ENCODE data around the gene LRP10.
"Not testable (repeated sequence)": the region's sequence is repeated elsewhere in the genome, so short reads cannot be mapped to it uniquely, and the experiment has no call there.

LRP10 gene

DNA sequence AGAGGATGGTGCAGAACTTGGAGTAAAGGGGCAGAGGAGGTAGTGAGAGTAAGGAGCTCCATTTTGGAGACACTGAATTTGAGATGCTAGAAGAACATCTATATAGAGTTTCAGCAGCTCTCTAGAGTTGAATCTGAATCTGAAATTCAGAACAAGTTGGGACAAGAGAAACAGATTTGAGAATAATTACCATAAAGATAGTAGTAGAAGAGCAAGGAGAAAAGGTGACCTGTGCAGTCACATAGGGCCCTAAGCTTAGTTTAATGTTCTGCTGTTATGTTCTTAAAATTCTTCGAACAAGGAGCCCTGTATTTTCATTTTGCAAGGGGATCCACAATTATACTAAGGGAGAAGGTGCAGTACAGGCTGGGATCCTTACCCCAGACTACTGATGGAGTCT is 18.9 kb downstream of the LRP10 start:
- no peak for DNase-seq

DNA sequence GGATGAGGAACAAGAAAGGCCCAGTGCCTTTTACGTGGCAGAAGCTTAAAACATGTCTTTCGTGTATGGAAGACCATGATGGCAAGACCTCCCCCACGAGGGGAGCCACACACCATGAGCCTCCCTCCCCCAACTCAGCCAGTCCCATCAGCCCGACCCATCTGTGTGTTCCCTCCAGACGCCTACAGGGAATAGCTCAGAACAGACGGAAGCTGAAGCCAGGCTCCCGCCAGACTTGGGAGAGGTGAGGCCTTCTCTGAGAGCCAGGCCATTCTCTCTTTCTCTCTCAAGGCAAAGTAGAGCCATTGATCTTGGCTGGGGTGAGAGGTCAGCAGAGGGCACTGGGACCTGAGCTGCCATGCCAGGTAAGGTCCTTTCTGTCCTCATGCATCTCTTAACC is 20.9 kb downstream of the LRP10 start:
- DNase-seq: no peak

DNA sequence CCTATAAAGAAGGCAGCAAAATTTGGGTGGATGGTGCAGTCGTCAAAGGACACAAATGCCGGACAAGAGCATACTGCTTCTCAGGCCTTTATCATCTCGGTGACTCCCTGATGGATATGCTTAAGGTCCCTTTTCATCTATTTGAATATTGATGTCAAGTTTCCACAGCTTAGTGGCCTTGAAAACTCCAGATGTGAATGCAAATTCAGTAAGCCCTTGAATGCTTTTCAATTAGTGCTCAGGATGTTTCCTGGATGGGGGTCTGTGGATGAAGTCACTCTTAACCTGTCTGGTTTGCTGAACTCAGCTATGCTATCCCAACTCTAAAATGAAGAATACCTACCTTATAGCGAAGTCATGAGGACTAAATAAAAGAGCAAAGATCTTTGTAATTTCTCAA is 22.2 kb downstream of the LRP10 start:
- no peak for DNase-seq

- no peak for DNase-seq
Observed at GRCh38 chr14:22895402-22895801, 23.9 kb downstream of the LRP10 start.

GRCh38 chr14:22896356-22896755 is 24.8 kb downstream of the LRP10 start:
- no peak for DNase-seq

DNA sequence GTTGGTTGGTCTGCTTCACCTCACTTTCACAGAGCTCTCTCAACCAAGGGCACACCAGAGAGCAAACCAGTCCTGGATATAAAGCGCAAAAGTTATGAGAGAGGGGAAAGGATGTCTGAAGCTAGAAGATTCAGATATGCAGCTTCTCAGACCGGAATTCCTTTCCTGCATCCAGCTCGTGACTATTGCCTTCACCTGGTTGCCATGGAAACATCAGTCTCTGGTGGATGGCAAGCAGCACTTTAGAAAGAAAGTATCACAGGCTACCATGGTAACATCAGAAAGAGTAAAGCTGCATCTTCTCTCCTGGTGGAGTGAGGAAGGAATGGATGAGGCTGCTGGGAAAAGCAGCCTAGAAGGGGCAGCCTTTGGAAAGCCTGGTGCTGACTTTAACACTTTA is 25.2 kb downstream of the LRP10 start:
- DNase-seq: no peak

- no peak for DNase-seq
Observed at GRCh38 chr14:22897357-22897756, 25.8 kb downstream of the LRP10 start.

- peak; percentile 70 for DNase-seq
Observed at GRCh38 chr14:22898302-22899090, 27.0 kb downstream of the LRP10 start.

DNA sequence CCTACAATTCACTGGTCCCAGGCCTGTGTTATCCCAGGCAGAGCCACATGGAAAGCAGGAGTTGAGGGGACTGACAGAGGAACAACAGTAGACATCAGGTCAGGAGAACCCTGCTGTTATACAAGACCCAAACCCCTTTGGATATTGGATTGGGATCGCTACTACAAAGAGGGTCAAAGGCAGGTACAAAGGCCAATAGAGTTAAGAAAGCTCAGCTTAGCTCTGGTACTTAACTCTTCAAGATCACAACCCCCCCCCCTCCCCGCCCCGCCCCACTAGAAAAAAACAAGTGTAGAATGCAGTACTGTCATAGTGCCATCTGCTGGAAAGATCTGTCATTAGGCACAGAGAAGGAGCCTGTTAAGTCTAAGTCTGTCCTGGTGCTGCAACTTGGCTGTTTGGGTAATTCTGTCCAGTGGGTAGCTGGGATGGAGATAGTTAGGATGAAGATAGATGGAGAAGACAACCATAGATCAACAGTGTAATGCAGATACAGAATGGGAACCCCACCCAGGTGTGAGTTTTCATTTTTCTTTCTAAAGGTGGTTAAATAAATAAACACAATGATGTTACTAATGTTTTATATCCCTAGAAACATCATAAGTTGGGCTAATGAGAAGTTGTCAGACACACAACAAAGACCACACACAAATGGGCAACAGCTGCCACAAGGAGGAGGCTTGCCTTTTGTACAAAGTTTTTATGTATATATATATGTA is 28.7 kb downstream of the LRP10 start:
- DNase-seq: peak; percentile 85

GRCh38 chr14:22901799-22902198 is 30.3 kb downstream of the LRP10 start:
- no peak for DNase-seq

DNA sequence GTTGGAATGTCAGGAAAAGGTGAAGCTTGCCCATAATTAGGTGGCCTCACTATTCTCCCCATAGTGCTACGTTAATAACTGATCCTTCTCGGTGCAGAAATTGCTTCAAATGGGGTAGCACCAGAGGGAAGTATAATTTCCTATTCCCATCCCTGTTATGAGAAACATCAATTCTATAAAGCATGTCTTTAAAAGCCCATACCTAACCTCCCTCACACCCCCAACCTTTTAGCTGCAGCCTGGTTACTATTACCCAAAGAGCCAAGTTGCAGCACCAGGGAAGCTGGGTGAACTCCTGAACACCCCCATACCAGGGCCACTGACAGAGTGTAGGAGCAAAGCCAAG is 32.2 kb downstream of the LRP10 start:
- no peak for DNase-seq

GRCh38 chr14:22905627-22906026 is 34.1 kb downstream of the LRP10 start:
- no peak for DNase-seq

- DNase-seq: no peak
Observed at GRCh38 chr14:22906073-22906472, 34.5 kb downstream of the LRP10 start.

DNA sequence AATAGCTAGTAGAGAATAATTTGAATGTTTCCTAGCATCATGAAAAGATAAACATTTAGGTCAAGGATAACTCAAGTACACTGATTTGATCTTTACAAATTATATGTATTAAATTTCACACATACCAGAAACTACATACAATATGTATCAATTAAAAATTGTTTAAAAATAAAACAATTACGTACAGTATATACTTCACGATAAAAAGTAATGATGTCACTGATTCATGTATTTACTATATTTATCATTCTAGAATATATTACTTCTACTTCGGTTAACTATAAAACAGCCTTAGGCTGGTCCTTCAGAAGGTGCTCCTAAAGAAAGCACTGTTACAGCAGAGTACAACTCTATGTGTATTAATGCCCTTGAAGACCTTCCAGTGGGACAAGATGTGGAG is 35.9 kb downstream of the LRP10 start:
- DNase-seq: no peak

DNA sequence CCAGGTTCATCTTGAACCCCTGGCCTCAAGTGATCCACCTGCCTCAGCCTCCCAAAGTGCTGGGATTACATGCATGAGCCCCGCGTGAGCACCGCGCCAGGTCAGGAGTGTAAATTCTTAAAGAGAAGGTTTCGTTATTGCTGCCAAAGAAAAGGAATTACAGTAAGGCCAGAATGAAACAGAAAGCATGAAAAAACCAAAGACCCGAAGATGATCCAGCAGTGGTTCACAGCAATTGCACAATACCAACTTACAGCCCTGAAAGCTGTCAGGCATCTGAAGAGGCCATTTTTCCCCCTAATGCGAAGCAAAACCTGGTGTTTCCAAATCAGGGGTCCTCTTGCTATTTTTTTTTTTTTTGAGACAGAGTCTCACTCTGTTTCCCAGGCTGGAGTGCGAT is 37.1 kb downstream of the LRP10 start:
- DNase-seq: no peak

DNA sequence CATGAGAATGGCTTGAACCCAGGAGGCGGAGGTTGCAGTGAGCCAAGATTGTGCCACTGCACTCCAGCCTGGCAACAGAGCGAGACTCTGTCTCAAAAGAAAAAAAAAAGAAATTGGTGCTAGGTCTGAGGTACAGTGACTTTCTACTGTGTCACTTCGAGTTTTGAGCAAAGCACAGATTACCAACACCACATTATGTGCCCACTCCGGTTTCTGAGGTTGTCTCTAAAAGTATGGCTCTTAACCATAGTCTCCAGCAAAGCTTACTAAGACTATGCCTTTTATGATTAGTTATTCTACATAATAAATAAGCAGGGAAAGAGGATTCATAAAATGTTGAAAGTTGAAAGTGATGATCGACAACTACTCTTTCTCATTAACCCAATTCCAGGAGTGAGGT is 39.4 kb downstream of the LRP10 start:
- no peak for DNase-seq

GRCh38 chr14:22914836-22915235 is 43.3 kb downstream of the LRP10 start:
- DNase-seq: not testable (repeated sequence)

- DNase-seq: no peak
Observed at GRCh38 chr14:22915886-22916521, 44.5 kb downstream of the LRP10 start.

DNA sequence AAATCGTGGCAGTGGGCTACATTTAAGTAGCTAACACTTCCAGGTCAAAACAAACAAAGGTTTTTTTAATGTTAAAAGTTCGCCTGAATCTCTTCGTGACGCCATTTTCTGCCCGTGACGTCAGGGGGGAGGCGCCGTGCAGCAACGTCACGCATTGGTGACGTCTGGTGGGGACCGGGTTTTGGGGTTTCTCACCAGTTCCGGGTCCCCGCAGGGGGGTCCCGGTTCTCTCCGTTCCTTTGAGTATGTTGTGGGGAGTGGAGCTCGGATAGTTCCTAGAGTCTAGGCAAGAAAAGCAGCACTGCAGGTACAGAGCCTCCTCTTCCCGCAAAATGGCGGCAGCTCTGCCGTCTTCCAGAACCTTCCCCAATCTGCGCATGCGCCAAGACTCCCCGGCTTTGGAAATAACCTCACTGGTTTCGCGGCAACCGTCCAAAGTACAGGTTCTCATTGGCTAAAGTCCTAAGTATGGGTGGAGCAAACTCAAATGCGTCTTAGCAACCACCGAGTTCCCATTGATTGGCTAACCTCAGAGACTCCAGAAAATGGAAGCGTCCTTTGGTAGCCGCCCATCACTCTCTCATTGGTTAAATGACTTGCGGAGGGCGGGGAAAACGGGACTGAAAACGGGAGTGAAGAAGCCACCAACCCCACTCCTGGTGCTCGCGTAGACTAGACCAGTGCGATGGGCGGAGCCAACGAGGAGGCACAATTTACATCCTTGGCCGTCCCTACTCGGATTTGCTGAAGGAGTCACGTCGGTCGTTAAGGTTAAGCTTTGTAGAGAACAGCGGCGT is 47.5 kb downstream of the LRP10 start, which contains the start of gene RBM23:
Gene RBM23 (minus strand): TSS at position 346 of the 797 bp plus-strand sequence.
- peak; percentile 100 for DNase-seq

DNA sequence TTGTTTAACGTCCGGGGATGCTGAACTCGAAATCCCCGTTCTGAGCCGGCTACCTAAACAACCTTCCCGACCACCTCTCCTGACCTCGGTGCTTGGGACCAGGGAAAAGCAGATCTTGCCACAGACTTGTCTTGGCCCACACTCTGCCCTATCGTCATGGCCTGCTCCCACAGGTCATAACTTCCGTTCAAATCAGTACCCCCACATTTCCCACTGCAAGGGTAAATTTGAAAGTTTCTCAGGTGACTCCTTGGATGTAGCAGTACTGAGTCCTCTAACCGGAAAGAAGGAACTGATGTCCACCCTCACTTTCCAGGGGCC is 48.0 kb downstream of the LRP10 start:
- no peak for DNase-seq

- DNase-seq: no peak
Observed at GRCh38 chr14:22920697-22921096, 49.2 kb downstream of the LRP10 start.

DNA sequence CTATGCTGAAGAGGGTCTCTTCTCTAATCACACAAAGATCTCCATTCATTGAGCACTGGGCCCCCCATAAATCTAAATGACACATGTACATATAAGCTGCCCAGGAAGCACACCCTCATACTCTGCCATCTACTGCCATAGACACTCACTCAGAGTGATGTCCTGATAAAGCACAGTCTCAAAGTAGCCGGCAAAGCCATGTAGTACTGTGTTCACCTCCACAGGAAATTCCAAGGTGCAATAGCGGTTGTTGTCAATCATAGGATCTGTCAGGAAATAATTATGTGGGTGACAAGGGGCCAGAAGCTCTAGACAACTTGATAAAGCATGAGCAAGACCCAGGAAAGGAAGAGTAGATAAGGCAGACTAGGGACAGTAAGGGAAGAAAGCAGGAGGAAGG is 50.8 kb downstream of the LRP10 start:
- no peak for DNase-seq

DNA sequence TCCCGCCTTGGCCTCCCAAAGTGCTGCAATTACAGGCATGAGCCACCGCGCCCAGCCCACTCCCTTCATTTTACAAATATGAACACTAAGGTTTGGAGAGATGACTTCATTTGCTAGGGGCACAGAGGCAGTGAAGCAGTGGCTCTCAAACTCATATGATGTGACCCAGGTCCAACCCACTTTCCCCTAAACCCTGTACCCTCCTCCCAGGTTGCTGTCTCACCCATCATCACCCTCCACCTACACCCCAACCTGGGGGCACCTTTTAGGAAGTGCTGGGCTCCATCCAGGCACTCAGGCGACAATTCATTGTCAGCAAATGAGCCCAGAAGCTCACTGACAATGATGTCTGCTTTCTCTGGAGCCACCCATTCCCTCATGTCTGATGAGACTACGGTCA is 52.2 kb downstream of the LRP10 start:
- DNase-seq: no peak
